CD4-positive, alpha-beta T cell treated with Interleukin-21 for 1 hour (primary cell): ENCODE data around the gene TMTC2.

ENCODE experiments used
- DNase-seq: peaks from one replicate; pipeline ENCODE4 v3.0.0-alpha.2; 2020

Gene TMTC2

DNA sequence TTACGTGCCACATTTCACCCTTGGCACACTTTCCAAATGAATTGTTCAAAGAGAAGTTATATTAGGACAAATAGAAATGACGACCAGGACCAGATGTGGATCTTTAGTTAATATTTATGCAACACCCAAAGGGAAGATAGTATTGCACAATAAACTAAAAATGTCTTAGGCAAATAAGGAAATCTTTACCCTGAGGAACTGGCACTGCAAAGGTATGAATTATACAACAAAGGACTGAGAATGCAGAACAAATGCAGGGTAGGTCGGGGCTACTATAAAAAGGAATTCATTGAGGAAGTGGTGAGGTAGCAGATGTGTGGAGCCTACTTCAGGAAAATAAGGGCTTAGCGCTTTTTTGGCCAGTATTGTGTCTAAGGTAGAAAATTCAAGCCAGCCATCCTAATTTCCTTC lies 3.9 kb upstream of the TMTC2 start:
- DNase-seq: no peak

DNA sequence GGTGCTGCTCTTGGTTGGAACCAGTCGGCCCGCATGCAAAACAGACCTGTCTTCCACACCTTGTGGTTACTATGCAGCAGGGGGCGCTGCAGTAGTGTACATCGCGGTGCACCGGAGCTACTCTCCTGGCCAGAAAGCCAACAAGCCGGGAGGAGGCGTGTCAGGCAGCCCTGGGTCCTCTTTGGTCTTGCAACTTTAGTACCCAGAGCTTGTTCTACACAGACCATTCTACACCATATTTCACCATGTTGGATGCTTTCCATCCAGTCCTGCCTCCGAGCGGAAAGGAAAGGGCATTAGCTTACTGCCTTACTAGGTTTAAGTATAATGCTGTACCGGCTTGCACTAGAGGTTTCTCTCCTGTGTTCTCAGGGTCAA lies 927 bp upstream of the TMTC2 start:
- DNase-seq: peak; percentile 92

DNA sequence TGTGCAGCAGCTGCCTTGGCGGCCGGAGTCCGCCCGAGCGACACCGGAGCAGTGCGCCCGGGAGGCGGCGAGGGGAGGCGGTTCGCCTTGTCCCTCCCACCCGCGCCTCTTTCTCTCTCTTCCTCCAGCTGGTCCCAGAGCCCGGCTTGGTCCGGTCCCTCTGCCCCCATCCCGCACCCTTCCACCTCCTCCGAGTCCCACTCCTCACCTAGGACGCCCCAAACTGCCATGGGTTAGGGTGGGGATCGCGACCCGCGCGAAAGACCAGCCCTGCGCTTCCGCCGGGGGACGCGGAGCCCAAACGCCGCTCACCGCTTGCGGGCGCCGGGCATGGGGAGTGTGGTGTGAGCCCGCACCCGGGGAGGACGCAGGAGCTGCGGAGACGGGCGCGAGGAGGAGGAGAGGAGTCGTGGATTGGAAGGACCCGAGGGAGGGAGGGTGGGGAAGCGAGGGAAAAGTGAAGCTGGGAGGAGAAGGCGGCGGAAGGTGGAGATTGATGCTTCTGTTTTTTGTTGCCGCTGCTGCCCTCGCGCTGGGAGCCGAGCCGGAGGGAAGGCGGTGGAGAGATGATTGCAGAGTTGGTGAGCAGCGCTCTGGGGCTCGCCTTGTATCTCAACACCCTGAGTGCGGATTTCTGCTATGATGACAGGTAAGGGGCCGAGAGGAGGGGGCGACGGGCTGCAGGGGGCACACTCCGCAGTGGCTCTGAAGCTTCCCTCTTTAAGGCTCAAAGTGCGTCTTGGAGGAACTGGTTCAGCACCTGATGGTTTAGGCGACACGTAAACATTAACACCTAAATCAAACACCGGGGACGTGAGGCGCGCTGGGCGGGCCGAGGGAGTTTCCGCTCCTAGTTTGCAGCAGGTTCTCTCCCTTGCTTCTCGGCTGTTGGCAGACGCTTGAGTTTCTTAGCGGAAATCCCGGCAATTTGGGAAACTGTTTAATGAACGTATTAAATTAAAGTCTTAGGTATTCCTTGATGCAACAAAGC lies 610 bp downstream of the TMTC2 start:
- DNase-seq: peak; percentile 71

DNA sequence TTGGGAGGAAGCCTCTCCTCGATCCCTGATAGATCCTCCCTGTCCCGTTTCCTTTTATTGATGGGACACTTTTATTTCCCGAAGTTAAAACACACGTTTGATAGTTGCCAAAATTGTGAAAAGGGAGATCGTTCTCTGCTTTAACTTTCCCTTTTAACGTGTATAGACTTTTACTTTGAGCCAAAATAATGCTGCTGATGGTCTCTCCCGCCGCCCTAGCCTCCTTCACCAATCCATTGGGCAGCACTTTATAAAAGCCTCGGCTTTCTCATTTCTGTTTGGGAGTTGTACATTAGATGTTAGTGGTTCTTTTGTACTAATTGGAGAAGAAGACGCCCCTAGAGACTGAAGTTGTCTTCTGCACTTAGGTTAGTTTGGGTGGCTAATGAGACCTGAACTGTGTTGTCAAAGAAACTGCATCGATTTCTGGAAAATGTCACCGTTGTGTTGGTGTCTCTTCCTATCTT lies 1.4 kb downstream of the TMTC2 start:
- DNase-seq: peak; percentile 23

DNA sequence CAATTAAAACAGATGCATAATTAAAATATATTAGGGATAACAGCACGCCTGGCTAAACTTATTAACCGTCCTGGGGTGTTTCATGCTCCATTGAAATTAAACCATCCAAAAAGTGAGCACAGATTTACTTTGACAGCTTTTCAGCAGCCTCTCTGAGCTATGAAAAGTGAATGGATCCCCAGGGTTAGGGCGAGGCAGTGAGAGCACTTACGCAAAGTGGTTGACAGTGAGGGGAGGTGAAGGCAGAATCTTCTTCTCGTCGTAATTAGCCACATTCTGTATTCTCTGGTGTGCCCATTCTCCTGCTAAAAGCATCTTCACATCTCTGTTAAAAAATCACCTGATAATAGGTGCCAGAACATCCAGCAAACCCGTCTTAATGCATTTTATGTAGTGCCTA lies 1.9 kb downstream of the TMTC2 start:
- no peak for DNase-seq

DNA sequence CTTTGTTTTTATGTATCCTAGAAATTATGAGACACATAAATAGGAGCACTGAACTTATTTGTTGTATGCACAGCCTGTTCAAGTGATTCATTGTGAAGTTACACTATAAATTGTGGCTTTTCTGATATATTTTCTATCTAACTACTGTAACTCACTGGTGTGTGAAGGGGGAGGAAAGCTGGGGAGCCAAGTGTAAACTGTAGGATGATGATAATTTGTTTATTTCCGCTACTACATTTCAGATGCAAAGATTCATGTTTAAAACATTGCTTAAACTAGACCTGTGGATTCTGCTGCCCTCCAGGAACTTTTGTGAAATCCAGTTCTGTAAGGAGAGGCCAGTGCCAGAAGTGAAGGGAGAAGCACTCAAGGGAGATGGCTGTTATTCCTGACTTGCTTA lies 3.3 kb downstream of the TMTC2 start:
- no peak for DNase-seq

DNA sequence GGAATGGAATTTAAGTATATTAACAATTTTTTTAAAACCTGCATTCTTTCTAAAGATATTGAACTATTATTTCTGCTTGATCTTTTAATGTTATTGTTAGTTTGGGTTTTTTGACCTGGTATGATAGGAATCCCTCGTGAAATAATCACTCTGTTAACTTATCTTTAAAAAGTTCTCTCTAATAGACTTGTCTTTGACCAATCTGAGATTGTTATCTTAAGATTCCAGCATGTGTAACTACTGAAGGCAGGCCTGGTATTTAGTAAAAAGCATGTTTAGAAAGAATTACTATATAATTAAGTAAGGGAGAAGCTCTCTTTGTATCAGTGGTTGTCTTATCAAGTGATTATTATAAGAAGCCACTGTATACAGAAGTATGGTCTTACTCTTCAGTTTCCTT lies 4.8 kb downstream of the TMTC2 start:
- DNase-seq: no peak

DNA sequence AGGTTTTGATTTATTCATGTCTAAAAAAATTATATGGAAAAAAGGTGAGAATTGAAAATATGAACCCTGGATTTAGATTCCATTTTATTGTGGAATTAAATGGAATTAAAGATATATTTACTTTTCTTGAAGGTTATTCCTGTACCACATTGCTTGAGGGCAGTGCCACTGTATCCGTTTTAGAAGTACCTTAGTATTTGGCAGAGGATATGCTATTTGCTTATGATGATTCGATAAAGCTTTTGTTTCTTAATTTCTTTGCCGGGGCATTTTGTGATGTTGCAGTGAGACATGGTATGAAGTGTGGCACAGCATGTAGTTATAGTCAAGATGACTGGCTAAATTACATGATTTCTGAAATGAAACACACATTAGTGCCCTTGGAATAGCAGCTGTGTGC lies 7.6 kb downstream of the TMTC2 start:
- DNase-seq: no peak

DNA sequence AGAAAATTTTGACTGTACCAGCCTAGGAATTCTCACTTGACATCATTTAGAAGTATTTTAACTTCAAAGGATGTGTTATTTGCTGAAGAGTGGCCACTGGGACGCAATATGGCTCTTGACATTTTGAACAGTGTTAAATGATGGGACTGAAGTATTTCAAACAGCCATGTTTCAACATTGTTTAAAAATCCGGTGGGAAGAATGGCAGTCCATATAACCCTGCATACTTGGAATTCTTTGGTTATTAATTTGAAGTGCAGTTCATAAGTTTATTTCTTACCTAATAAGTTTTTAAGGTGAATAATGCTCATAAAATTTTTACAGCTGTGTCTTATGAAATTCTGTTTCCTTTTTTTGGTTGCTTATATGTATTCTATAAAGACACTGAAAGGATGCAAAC lies 8.3 kb downstream of the TMTC2 start:
- DNase-seq: no peak

DNA sequence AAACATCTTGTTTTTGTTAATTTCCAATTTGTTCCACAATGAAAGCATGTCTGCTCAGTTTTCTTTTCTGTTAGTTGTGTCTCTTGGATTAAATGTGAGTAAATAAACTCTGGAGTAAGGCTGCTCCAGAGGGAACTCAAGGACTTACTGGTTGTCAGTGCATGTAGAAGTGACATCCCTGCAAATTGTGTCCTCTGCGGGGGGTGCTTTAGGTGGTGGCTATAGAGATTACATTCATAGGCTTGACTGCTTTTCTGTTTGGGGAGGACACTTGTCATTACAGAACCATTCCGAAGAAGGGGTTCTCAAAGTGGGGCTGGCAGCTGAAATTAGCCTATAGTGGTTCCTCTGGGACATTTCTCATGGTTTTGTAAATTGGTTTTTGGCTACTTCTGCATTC lies 8.8 kb downstream of the TMTC2 start:
- no peak for DNase-seq

DNA sequence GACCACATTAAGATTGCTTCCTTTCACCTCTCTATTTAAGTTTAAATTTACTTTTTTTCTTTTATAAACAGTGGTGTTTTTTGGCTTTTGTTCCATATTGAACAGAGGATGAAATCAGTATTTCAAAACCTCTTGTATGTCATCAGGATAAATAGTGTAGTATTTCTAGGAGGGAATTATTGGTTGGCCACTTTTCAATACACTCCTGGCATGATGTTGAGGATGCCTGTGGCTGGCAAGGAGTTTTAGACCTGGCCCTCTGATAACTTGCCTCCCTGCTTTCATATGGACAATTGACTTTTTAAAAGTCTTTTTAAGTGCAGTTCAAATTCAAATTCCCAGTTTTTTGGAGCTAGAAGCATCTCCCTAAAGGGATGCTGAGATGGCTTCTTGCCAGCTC lies 9.8 kb downstream of the TMTC2 start:
- DNase-seq: no peak

DNA sequence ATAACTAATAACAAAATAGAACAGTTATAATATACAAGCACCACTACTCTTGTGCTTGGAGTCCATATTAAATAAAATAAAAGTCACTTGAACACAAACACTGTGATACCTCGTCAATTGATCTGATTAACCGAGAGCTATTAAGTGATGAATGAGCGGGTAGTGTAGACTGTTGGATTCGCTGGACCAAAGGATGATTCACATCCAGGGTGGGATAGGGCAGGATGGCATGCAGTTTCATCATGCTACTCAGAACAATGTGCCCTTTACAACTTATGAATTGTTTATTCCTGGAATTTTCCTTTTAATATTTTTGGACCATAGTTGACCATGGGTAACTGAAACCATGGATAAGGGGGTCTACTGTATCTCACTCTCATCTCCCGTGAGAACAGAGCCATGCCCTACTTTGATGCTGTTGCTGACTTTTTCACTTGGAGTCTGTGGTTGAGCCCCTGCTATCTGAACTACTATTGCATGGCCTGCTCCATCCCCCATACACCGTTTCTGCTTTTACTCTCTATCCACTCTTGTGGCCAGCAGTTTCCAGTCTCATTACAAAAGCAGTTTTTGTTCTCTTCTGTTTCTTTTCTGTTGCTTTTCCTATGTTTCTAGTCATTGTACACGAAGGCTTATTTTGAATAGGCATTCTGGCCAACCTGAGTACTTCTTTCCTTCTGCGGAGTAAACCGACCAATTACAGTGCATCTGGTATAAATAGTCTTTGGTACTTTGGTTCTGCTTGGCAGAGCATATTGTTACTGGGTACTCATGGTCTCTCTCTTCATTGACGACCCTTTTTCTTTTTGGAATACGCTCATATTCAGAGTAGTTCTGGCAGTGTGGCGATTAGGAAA lies 12.2 kb downstream of the TMTC2 start:
- no peak for DNase-seq

DNA sequence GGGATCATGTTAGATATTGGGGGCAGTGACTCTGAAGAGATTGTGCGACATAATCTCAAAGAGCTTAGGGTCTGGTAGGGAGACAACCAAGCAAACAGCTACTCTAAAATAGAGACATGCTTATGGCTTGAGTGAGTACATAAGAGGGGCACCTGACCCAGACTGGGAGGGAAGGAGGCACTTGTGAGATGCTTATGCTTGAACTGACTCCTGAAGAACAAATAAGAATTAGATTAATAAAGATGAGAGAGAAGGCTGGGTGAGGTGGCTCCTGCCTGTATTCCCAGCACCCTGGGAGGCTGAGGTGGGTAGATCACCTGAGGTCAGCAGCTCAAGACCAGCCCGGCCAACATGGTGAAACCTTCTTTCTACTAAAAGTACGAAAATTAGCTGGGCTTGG lies 19.1 kb downstream of the TMTC2 start:
- DNase-seq: no peak

DNA sequence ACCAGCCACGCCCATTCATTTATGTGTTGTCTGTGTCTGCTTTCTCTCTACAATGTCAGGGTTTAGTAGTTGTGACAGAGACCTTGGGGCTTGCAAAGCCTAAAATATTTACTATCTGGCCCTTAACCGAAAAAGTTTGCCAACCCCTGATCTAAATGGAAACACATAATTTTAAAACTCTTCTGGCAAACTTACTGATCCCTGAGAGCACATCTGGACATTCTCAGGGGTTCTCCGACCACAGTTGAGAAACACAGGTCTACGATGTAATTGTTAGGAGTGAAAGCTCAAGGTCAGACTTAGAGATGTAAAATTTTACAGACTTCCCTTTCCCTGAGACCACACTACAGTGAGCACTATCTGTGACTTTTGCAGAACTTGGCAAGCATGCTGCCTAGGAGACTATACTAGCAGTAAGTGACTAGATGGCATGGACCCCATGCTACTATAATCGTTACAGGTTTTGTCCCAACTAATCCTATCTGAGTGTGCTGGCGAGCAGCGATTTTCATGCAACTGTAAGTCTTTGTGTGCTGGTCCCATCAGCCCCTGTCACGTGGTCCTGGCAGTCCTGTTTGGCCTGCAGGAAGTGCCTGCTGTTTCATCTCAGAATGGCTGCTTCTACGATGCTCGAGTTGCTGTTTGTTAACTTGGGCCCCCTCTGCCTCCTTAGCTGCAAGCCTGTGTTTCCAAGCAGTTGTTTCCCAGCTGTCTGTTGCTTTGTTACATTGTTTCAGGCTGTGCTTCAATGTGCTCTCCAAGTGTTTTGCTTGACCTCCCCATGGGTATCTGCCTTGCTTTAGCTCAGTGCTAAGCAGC lies 21.6 kb downstream of the TMTC2 start:
- no peak for DNase-seq

DNA sequence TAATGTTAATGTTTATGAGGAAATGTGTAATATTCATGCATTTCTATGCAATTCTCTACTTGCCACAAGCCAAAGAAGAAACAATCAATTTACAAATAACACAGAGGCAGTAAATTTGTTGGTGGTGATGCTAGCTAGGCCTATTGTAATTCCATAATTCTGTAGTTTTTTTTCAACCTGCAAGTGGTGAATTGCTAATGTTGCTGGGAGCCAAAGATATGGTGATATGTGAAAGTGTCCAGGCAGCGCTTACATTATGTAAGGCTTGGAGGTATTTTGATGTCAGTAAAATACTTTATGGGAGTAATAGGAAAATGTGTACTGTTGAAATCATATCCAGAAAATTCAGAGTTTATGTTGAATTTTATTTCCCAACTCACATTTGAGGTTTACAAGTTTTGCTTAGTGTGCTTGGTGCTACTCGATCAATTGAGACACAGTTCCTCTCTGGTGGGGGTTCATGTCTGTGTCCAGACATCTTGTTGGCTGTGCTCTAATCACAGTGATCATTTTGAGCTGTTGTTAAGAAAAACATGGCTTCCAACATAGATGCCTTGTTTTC lies 23.2 kb downstream of the TMTC2 start:
- no peak for DNase-seq

DNA sequence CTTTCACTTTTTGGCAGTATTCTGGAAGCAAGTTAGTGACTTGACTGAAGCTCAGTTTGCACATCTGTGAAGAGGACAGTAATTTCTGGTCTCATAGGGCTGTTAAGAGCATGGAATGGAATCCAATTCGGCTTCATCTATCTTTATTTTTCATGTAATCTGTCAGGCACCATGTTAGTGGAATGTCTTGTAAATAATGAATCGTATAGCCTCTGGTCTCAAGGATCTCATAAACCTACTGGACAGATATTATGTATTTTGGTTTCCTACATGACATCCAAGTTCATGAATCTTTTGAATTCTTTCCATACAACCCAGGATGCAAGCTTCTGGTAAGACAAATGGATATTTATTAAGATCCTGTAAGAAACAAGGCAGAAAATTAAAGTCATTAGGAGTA lies 24.0 kb downstream of the TMTC2 start:
- no peak for DNase-seq

DNA sequence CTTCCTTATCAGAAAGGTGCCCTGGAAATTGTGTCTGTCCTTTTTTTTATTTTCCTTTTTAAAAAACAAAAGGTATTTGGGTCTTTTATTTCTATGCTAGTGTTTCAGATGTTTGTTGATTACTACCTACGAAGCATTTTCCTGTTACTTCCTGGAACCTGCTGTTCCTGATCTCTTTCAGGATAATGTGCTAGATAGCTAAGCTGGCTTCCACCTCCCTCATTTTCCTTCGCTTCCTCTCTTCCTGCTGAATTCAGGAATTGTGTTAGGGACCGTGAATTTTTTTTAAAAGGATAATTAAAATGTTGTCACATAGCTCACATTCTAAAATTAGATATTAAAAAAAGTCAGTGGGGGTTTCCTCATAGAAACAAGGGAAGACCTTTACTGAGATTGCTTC lies 27.7 kb downstream of the TMTC2 start:
- no peak for DNase-seq

DNA sequence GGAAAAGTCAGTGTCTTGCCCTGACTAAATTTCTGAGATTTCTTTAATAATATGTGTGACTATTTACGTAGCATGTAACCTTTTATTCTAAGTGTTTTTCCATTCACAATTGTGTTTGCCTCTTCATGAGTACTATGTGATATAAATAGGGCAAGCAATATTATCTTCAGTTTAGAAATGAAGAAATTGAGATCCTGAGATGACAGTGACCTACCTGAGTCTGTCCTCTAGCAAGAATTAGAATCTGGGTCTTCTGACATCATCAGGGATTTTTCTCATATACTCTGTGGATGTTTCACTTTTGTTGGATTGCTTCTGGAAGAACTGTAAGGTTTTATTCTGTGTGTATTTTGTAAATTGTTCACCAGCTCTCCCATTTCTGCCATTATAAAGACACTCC lies 35.0 kb downstream of the TMTC2 start:
- no peak for DNase-seq

DNA sequence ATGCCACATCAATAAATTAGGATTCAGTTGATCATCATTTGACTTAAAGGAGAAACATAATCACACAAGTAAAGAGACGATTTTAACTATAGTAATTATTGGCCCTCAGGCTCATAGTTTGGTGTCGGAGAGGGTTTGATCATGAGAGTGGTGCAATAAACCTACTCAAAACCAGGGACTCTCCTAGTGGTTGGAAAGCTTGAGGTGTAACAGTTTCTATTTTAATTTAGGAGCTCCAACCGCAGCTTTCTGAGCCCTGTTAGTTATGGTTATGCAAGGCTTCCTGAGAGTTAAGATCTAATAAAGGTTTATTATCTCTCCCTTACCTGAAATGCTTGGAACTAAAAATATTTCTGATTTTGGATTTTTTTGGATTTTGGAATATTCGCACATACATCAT lies 36.4 kb downstream of the TMTC2 start:
- DNase-seq: no peak

DNA sequence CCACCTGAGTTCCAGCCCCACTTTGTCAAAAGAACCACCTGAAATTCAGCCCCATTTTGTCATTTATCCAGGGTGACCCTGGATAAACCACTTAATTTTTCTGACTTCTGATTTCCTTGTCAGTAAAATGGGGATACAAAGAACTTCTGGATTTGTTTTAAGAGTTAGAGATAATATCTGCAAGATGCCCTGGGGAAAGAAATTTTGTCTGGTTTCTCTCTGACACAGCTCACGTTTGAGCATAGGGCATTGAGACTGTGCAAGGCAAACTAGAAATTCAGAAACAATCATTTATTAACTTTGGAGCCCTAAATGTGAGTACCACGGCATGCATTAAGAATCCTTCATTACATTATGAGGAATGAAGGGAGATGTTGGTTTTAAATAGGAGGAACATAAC lies 37.2 kb downstream of the TMTC2 start:
- no peak for DNase-seq

DNA sequence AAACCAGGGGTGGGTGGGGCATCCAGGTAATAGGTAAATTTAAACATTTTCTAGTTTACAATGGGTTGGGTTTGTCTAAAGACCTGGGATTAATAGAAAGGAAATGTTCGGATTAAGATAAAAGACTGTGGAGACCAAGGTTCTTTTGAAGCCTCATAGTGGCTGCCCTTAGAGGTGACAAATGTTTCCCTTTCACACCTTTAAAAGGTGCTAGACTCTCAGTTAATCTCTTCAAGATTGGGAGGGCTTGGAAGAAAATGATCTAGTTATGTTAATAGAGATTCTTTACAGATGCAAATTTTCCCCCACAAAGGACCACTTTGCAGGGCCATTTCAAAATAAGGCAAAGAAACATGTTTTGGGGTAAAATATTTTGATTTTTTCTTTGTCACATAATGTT lies 39.0 kb downstream of the TMTC2 start:
- no peak for DNase-seq

DNA sequence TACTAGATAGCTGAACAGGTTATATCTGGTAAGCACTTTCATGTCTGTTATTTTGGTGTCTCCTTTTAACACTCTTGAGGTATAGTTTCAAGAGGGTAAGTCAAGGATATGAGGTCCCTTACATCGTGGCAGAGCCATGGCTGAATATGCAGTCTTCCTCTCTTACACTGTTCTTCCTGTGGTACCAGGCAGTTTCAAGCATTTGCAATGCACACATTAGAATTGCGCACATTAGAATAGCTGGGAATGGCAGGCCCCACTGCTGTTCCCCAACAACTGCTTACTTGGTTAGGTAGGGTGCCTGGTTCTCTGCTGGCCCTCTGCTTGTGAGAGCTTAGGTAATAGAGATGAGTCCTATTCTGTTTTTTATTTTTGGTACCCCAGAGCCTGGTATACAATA lies 41.2 kb downstream of the TMTC2 start:
- DNase-seq: no peak

DNA sequence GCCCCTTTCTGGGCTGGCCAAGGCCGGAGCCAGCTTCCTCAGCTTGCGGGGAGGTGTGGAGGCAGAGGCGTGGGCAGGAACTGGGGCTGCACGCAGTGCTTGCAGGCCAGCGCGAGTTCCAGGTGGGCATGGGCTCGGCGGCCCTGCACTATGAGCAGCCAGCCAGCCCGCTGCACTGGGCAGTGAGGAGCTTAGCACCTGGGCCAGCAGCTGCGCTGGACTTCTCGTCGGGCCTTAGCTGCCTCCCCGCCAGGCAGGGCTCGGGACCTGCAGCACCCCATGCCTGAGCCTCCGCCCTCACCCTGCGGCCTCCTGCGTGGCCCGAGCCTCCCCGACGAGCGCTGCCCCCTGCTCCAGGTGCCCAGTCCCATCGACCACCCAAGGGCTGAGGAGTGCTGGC lies 42.0 kb downstream of the TMTC2 start:
- no peak for DNase-seq
